HG03025 (cell line): ENCODE results near the gene FCSK.
"Not testable (repeated sequence)": the region's sequence is repeated elsewhere in the genome, so short reads cannot be mapped to it uniquely, and the experiment has no call there.

Experiments
- ATAC-seq: cut with Tn5 transposase; IDR thresholded peaks from one replicate; pipeline ENCODE4 v1.9.1; 2021; ENCODE audit warnings: mild to moderate bottlenecking, moderate library complexity; ENCODE audit not compliant: unreplicated experiment, low FRiP score

The FCSK gene

DNA sequence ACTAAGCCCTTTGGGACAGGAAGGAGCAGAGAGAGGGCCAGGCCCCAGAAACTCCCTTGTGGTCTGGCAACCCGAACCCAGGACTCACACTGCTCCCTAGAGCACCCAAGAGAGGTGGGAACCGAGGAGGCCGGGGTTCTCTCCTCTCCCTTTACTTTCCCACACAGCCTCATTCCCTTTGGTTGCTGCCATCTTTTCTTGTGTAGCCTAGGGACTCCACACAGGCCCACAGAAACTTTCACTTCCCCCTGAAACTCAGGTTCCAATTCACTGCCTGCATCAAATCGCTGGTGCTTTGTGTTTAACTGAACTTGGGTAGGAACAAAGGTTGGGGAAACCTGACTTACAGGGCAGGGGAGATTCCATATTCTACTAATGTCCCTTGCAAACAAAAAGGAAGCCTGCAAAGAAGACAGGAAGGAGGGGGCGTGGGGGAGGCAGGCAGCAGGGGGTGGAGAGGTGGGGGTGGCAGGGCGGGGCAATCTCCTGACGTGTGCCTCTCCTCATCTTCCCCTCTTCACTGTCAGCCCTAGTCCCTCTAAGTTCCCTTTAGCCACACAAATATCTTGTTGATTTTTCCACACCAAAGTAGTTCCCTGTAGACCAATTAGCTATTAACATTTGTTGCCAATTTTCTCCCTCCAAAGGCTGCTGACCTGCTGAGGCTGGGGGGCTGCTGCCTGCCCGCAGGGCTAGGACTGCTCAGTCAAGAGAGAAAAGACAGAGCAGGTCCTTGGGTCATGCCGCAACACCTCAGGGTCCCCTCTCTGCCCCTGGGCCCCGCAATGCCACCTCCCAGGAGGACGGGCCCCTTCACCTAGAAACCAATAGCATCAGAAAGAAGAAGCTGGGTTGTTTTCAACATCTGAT is 23.5 kb upstream of the FCSK start:
- ATAC-seq = peak; percentile 34

DNA sequence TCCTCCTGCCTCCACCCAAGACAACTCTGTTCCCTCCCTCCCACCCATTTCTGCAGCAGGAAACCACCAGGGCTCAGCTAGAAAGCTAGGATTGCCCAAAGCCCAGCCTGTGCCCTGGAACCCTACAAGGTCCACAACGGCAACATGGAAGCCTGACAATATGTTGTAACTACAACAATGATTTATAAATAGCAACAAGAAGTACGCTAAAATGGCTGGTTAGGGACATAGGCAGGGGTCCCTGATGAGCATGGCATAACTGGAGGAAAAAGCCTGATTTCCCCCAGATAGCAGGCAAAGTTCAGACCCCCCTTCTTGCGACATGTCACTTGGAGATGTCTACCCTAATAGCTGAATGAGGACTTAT is 22.1 kb upstream of the FCSK start:
- no peak for ATAC-seq

DNA sequence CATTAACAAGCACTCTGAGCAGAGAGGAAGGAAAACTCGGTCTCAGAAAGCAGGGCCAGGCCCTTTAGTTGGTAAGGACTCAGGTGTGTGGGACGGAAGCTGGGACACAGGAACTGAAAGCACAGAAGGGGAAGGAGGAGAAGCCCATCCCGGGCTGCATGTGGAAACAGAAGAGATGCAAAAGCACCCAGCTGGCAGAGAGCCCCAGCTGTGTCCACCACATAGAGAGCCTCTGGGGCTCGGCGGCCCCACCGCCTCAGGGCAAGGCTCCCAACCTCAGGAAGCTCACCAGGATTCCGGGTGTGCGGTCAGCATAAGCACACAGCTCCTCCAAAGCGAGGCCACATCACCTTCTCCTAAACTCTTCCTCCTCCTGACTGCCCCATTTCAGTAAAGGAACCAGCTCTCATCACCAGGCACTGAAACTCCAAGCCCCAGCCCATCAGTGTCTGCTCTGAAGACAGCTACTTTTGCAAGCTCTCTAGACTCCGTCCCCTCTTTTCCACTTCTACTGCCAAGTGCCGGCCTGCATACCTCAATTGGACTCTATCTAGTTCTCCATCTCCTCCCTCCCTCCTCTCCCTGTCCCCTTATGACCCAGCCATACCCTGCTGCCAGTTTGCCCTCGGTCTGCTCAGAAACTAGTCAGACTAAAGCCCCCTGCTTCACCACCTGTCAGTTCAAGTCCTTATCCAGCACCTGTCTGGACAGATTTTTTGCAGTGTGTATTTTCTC is 21.5 kb upstream of the FCSK start:
- ATAC-seq = no peak

DNA sequence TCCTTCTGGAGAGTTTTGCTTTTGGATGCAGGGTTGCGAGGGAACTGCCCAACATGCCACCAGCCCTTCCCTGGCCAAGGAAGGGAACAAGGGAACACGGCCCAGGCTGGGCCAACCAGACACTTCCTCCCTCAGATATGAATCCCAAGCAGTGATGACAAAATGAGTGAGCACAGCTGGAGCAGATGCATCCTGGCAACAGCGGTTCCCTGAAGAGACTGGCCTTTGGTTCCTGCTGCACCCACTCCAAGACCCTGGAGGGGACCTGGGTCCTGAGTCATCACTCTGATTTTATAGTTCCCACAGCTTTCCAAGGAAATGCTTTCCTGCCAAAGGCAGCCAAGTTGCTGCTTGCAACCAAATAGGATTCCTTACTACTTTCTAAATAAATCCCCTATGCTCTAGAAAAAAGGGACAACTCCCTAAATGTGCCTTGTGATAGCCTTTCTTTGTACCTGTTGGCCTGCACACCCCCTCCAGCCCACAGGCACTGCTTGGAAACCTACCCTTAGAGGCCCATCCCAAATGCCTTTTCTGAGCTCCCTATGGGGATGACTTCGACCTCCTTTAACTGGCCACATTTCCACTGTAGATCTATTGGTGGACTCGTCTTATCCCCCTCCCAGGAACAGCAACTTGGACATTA is 20.8 kb upstream of the FCSK start:
- no peak for ATAC-seq

DNA sequence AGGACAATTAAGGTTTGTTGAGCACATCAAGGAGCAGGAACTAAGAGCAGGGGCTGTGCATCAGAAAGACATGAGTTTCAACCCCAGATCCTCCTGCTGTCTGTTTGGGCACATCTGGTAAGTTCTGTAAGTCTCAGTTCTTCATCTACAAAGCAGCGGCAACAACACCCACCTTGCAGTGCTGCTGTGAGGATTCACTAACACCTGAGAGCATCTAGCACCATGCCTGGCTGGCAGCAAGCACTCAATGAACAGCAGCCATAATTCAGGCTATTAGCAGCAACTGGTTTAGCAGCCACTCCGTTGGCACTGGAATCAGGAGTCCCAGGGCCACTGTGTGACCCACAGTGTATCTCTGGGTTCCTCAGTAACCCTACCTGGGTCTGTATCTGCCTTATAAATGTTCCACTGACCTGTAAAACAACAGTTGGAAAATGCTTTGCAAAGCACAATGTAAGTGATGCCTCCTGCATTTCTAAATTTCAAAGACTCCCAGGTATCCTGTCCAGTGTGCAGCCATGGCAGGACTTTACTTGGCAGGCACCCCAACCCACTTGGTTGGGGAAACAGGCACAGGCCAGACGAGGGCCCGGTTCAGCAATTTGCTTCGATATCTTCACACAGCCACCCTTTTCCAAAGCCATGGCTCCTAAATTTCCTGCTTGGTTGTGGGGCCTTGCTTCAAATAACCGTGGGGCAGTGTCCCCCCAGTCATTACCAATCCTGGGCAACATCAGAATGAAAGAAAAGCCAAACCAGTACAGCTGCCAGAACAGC is 19.7 kb upstream of the FCSK start:
- ATAC-seq = no peak

DNA sequence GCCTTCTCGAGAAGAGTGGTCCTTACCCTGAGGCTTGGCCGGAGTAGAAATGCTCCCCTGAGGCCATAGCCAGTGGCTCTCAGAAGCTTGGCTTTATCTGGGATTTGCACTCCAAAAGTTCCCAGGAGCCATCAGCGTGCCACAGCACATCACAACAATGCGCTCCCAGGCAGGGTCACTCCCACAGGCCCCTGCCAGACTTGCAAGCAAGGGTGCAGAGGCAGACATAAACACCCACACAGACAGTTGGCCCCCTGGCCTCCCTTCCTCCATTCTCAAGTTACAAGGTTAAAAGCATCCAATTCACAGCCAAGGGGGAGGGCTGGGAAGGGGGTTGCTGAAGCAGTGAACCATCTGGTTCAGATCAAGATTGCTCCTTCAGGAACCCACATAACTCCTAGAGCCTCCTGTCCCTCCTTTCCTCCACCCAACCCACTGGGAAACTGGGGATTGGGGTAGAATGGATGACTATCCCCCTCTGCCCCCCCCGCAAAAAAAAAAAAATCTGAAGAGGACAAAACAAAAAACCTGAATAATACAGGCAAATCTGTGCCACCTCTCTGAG is 17.3 kb upstream of the FCSK start:
- no peak for ATAC-seq

DNA sequence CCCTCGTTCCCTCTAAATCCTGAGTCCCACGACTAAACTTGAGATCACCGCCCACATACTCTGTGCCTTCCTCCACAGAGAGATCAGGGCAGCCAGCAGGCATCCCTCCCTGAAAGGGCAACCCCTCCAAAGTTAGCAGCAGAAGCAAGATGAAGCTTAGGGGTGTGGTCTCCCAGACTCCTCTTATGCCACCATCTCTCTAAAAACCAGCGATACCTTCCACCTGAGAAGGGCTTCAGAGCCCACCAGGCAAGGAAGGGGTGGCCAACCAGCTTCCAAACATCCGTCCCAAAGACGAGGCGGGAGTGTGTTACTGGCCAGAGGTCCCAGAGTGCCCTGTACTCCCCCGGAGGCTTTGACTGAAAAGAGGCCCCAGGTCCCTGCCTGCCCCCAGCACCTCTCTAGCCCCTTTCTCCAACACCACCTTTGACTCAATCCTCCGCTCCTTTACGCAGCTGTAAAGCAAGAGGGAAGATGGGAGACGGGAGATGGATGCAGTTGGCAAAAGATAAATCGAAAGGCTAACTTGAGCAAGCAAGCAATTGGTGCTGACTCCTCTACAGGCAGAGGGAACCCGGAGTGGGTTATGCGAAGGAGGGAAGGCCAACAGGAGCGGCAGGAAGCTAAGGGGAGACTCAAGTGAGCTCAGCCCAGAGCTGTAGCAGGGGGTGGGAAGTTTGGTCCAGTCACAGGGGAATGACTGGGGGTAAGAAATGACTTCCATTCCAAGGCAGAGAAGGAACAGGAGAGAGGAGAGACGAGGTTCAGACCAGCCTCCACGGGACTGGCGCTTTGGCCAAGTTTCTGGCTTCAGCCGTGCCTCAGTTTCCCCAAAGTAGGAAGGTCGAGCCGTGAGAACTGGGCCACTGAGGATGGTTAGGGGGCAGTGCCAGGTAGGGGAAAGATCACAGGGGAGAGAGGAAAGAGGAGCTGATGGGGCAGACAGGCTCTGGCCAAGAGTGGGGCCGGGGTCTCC is 16.5 kb upstream of the FCSK start:
- no peak for ATAC-seq

DNA sequence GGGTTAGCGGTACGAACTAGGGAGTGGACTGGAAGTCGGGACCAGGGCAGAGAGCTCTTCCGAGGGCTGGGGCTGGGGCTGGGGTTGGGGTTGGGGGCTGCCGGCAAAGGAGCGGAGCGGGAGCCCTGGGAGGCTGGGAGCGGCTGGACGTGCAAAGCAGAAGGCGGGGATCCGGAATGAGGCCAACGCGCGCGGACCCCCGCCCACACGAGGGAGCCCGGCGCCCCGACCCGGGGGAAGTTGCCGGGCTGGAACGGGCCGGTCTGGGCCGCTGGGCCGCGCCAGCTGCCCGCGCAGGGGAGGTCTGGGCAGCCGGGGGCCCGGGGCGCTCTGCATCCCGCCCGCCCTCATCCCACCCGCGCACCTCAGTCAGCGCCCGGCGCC is 15.8 kb upstream of the FCSK start:
- no peak for ATAC-seq

DNA sequence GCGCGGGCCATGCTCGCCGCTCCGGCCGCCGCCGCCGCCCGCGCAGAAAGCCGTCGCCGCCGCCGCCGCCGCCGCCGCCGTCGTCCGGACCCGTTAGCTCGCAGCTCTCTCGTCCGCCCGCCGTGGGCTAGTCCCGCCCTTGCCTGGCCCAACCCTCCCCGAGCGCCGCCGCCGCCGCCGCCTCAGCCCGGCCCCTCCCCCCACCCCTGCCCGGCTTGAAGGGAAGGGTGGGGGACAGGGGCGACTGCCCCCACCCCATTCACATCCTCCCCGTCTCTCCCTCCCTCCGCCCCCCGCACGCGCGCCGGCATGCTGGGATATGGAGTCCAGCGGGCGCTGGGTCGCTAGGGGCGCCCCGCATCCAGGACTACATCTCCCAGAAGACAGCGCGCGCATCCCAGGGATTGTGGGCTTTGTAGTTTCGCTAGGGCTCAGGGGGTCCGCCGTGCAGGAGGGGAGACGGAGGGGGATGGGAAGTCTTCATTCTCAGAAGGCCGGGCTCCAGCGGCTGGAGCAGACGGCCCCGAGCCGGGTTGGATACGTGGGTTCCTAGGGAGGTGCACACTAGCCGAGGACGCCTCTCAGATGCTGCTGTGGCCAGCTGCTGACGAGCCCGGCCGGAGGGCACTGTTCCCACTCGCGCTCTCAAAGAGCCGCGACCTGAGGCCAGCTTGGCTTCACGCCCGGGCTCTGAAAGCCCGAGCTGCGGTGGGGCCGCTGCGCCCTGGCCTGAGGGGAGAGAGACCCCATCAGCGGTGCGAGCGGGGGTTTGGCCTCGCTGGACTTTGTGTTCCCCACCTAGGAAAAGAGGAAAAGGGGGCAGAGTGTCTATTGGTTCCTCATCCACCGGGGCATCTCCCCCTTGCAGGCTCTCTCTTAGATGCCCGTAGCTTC is 15.2 kb upstream of the FCSK start, which contains the start of gene ST3GAL2:
Gene ST3GAL2, minus strand, starts transcription at position 132 of the 894 bp plus-strand sequence. CDS start 40,570 bp downstream, outside the sequence.
- ATAC-seq = peak; percentile 68

DNA sequence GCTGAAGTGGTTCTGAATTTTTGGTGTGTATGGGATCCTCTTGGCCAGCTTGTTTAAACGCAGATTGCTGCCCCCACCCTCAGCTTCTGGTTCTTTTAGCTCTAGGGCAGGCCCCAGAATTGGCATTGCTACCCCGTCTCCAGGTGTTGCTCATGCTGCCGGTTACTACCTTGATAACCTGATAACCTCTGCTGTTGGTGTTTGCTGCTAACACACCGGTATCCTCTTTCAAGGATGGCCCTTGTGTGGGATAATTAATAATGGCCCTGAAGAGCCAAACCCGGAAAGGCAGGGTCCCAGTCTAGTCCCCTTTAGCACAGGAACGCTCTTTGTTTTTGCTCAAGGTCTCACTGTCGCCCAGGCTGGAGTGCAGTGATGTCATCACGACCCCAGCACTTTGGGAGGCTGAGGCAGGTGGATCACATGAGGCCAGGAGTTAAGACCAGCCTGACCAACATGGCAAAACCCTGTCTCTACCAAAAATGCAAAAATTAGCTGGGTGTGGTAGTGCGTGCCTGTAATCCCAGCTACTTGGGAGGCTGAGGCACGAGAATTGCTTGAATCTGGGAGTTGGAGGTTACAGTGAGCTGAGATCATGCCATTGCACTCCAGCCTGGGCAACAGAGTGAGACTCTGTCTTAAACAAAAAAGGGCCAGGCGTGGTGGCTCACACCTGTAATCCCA is 14.2 kb upstream of the FCSK start:
- ATAC-seq = no peak

DNA sequence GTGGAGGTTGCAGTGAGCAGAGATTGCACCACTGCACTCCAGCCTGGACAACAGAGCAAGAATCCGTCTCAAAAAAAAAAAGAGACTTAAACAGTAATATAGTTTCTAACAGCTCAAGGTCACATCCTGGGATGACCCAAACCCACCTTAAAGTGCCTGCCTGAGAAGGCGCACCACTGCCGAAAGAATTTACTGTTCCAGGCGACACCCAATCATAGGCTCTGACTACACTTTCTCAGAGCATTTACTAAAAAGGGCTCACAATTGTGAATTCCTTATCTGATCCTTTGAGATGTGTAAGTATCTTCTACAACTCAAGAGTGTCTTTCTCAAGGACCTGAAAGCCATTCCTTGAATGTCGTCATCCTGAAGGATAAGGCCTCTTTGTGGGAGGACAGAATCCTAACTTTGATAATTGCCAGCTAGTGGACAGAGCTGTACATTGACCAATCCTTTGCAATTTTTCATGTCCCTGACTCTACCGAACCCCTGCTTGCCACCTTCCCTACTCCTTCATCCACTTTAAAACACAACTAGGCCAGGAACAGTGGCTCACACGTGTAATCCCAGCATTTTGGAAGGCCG is 12.9 kb upstream of the FCSK start:
- ATAC-seq = no peak

DNA sequence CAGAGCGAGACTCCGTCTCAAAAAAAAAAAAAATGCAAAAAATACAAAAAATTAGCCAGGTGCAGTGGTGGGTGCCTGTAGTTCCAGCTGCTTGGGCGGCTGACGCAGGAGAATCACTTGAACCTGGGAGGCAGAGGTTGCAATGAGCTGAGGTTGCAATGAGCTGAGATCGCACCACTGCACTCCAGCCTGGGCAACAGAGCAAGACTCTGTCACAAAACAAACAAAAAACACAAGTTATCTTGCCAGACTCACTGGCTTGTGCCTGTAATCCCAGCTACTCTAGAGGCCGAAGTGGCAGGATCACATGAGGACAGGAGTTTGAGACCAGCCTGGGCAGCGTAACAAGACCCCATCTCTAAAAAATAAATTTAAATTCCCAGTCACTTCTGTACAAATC is 12.1 kb upstream of the FCSK start:
- no peak for ATAC-seq

DNA sequence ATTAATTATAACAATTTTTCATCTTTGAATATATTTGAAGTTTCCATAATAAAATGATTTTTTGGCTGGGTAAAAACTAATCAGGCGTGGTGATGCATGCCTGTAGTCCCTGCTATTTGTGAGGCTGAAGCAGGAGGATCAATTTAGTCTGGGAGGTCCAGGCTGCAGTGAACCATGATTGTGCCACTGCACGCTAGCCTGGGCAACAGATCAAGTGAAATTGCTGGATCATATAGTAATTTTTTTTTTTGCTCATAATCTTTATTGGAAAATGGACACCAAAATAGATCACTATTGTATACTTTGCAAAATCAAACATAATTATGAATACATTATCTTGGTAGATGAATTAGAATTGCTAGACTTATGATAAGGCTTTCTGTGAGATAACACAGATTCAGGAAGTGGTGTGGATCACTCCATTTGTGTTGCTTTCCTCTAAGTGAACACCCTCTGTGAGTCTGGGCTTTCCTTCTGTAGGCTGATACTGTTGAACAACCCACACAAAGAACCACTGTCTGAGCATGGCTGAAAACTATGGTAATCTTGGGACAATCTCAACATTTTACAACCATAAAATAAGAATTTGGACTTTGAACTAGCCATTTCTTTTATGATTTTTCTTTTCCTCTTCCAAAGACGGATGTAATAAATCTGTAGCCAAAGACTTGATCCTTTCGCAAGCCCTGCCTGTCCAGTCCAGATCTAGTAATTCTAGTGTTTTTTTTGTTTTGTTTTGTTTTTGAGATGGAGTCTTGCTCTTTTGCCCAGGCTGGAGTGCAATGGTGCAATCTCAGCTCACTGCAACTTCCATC is 9.9 kb upstream of the FCSK start:
- ATAC-seq = no peak

DNA sequence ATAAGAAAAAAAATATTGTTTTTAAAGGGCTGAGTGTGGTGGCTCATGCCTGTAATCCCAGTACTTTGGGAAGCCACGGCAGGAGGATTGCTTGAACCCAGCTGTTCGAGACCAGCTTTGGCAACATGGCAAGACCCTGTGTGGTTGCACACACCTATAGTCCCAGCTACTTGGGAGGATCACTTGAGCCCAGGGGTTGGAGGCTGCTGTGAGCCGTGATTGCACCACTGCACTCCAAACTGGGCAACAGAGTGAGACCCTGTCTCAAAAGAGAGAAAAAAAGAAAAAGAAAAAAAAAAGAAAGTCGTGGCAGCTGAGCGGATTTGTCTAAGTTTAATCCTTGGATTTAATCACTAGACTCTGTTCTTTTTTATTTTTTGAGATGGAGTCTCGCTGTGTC is 6.3 kb upstream of the FCSK start:
- ATAC-seq = no peak

DNA sequence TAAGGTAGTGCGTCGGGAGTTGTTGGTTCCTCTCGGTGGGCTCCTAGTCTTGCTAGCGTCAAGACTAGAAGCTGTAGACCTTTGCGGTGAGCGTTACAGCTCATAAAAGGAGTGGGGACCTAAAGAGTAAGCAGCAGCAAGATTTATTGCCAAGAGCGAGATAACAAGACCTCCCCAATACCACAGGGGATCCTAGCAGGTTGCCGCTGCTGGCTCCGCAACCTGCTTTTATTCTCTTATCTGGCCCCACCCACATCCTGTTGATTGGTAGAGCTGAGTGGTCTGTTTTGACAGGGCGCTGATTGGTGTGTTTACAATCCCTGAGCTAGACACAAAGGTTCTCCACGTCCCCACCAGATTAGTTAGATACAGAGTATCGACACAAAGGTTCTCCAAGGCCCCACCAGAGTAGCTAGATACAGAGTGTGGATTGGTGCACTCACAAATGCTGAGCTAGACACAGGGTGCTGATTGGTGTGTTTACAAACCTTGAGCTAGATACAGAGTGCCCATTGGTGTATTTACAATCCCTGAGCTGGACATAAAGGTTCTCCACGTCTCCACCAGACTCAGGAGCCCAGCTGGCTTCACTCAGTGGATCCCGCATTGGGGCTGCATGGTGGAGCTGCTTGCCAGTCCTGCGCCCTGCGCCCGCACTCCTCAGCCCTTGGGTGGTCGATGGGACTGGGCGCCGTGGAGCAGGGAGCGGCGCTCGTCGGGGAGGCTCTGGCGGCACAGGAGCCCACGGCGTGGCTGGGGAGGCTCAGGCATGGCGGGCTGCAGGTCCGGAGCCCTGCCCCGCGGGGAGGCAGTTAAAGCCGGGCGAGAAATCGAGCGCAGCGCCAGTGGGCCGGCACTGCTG is 4.0 kb upstream of the FCSK start:
- not testable (repeated sequence) for ATAC-seq

DNA sequence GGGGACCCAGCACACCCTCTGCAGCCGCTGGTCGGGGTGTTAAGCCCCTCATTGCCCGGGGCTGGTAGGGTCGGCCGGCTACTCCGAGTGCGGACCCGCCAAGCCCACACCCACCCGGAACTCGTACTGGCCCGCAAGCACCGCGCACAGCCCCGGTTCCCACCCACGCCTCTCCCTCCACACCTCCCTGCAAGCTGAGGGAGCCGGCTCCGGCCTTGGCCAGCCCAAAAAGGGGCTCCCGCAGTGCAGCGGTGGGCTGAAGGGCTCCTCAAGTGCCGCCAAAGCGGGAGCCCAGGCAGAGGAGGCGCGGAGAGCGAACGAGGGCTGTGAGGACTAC is 3.4 kb upstream of the FCSK start:
- ATAC-seq = not testable (repeated sequence)
